Measurements from ENCODE around the gene NME7. TPM values are rescaled to one million over a fixed set of nuclear protein-coding genes. Genes with fewer than 3 reads are reported as not detected.

Gene NME7
- total RNA-seq, 1 experiment from 2014 or later = 13.2 TPM

- Histone ChIP-seq H3K23me2 (ENCODE audit: insufficient read length, low read depth, low read length, poor library complexity, severe bottlenecking) (no peaks in the 10 kb centered on the region), H2BK12ac (ENCODE audit: insufficient read length, low read depth, low read length) (no peak overlapping the region), H3K79me1 (ENCODE audit: insufficient read depth, low read depth, low read length, poor library complexity, severe bottlenecking) (peaks cover 2% of the 10 kb centered on the region), H4K20me1 (ENCODE audit: control insufficient read depth, insufficient read depth, insufficient read length) (no peaks in the 10 kb centered on the region), H3K27ac (ENCODE audit: insufficient read length, low read depth, low read length) (no peak overlapping the region), H3K14ac (ENCODE audit: insufficient read depth, low read length) (no peak overlapping the region), H2AFZ (ENCODE audit: low read length) (no peak overlapping the region), H3K4me2 (ENCODE audit: insufficient read depth, insufficient read length, low read length) (no peak overlapping the region), H2BK5ac (ENCODE audit: insufficient read length, low read length) (no peak overlapping the region), H4K91ac (ENCODE audit: insufficient read length, low read depth, low read length) (no peak overlapping the region), H2BK120ac (ENCODE audit: low read depth, low read length, poor library complexity, severe bottlenecking) (no peak overlapping the region), H3K4me1 (ENCODE audit: insufficient read depth, low read length) (peaks cover 6% of the 10 kb centered on the region; the same call in 1 of the 2 replicates), H4K5ac (ENCODE audit: insufficient read length, low read depth, low read length) (no peak overlapping the region), H2BK20ac (ENCODE audit: low read depth, low read length, poor library complexity, severe bottlenecking) (no peak overlapping the region), H3K18ac (ENCODE audit: insufficient read length, low read depth, low read length) (no peak overlapping the region), H4K8ac (replicated peaks; ENCODE audit: insufficient read length, low read depth, low read length) (no peak overlapping the region), H3K27me3 (ENCODE audit: insufficient read depth, low read length) (no peaks in the 10 kb centered on the region), H3K4ac (ENCODE audit: low read depth, low read length) (no peak overlapping the region), H2AK5ac (ENCODE audit: insufficient read length, low read length) (no peak overlapping the region), H3K23ac (ENCODE audit: insufficient read length, low read depth, low read length) (no peak overlapping the region), H3K9me3 (ENCODE audit: control insufficient read depth, low read depth, low read length) (no peaks in the 10 kb centered on the region), H2BK15ac (ENCODE audit: low read depth, low read length) (no peak overlapping the region), H3K79me2 (ENCODE audit: insufficient read depth, low read length) (peaks cover 11% of the 10 kb centered on the region; the same call in 1 of the 2 replicates), H3T11ph (ENCODE audit: low read length) (no peak overlapping the region), H3K56ac (ENCODE audit: insufficient read length, low read depth, low read length) (no peak overlapping the region), H3K9ac (ENCODE audit: extremely low read depth, insufficient read length, low read length) (no peak overlapping the region)
- TF ChIP-seq CTCF (conservative IDR thresholded peaks at IDR 0.05) = no peak
- H3K27me3 Mint-ChIP-seq (ENCODE audit: low read depth) = no peaks in the 10 kb centered on the region
- H3K9me3 Mint-ChIP-seq = no peaks in the 10 kb centered on the region
- no peak overlapping the region for H3K4me3 Mint-ChIP-seq
- peaks cover 17 to 57% (median 42%) of the 10 kb centered on the region in 3 experiments; a peak in 6 of 7 replicates for H3K36me3 Mint-ChIP-seq (ENCODE audit: insufficient read depth in 1 of 3, low read depth in 3 of 3)
- DNase-seq = no peak
- H3K27ac Mint-ChIP-seq = no peak overlapping the region
- H3K4me1 Mint-ChIP-seq = peaks cover 22 to 26% of the 10 kb centered on the region in 2 experiments
- WGBS (ENCODE audit: extremely low coverage, insufficient read length, low lambda C conversion rate) = no CpG with 5 or more reads among the region's 1 CpG
Measured at GRCh38 chr1:169117599-169117998, 250.0 kb downstream of the NME7 start.

Measured in H9 (cell line).